ELF-1 (cell line): ENCODE data around the gene MFSD6.
"Not testable (repeated sequence)": the region's sequence is repeated elsewhere in the genome, so short reads cannot be mapped to it uniquely, and the experiment has no call there.

Experiments used
- DNase-seq: peaks from one replicate; pipeline ENCODE4 v3.0.0-alpha.2; 2016; ENCODE audit warnings: low read depth, low spot score

Gene MFSD6

DNA sequence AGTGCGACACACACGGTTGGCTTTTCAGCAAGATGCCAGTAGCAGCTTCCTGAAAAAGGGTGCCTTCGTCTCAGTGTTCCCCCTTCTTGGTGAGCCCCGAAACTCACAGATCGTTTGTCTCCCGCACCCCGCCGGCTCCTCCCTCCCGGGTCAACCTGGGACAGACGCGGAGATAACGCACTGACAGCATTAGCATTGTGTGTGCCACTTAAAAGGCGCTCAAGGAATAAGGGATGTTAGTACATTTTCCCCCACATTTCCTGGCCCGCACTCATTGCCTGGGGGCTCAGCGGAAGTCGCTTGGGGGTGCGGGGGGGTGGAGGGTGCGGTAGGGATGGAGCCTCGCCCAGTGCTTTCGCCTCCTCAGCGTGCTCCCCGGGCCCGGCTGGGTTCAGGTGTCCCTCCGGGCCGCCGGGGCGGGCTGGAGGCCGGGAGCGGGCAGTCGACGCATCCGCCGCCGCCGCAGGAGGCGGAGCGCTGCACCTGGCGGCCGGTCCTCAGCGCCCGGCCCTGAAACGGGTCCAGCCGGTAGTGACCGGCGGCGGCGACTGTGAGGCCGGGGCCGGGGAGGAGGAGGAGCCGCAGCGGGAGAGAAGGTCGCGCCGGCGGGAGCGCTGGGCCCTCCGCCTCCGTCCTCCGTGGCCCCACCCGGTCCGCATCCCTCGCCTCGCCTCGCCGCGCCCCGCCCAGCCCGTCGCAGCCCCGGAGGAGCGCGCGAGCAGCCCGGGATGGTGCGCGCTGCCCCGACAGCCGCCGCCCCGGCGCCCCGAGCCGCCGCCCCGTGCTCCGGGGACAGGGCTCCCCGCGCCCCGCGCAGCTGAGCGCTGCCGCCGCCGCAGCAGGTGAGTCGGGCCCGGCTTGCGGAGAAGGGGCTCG is at the start of gene MFSD6:
Gene MFSD6, plus strand, starts transcription at position 694 of the 876 bp plus-strand sequence. CDS start 27,675 bp downstream, outside the sequence.
- peak; percentile 34 for DNase-seq

DNA sequence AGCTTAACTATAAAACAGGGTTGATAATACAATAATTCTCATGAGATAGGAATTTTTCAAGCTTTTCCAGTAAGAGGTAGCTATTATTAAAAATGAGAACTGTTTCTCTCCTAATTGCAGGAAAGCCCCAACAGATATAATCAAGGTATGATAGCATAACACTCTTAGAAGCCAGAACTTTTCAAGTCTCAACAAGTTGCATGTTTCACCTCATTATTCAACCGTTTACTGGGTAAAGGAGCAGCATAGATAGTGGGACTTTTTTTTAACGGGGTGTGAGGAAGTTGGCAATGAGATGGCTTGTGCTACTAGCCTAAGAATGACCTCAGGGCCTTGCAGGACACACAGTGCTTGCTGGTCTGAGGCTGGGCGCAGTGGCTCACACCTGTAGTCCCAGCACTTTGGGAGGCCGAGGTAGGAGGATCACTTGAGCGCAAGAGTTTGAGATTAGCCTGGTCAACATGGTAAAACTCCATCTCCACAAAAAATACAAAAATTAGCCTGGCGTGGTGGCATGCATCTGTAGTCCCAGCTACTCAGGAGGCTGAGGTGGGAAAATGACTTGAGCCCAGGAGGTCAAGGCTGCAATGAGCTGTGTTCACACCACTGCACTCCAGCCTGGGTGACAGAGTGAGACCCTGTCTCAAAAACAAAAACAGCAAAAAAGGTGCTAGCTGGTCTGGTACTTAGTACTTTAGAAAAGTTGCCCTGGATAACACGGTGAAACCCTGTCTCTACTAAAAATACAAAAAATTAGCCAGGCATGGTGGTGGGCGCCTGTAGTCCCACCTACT is 49.3 kb upstream of the MFSD6 start:
- DNase-seq = not testable (repeated sequence)

DNA sequence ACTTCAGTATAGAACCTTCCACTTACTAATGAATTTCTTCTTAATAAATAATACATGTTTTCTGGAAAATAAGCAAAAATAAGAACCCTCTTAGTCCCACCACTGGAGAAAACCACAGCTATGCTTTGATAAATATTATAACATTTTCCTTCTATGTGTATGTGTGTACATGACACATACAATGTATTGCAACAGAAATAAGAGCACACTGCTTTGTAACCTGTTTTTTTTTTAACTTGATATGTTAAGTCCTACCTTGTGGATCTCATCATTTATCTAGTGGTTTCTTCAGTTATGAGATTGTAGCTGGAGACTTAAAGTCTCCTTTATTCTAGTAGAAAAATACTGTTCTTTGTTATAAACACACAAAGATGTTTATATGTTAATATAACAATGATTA is 47.6 kb upstream of the MFSD6 start:
- DNase-seq = no peak

DNA sequence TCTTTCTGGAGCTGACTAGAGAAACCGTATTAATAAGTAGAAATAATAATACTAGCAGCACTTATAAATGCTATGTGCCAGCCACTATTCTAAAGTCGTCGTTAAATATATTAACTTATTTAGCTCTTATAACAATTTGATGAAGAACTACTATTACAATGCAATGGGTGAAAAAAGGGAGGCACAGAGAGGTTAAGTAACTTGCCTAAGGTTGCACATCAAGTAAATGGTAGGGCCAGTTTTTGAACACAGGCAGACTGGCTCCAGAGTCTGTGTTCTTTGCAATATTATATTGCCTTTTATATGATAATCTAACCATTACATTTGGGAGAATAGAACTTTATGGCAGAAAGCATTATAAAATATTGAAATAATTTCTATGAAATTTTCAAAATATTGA is 47.2 kb upstream of the MFSD6 start:
- DNase-seq = no peak

DNA sequence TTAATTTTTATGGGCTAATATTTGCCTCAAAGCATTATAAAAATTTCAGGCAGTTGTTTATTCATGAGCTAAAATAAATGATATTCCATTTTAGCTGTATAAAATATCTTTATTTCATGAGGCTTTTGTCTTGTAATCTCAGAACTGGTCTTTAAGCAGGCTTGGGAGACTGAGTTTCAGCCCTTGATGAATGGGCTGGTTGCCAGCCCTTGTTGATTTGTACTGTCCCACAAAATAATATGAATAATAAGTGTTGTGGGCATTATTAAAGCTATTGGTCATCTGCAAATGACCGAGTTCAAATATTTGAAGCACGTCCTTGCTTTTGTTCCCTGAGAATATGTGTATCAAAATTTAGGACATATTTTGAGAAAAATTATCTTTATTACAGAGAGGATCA is 46.6 kb upstream of the MFSD6 start:
- DNase-seq = no peak

DNA sequence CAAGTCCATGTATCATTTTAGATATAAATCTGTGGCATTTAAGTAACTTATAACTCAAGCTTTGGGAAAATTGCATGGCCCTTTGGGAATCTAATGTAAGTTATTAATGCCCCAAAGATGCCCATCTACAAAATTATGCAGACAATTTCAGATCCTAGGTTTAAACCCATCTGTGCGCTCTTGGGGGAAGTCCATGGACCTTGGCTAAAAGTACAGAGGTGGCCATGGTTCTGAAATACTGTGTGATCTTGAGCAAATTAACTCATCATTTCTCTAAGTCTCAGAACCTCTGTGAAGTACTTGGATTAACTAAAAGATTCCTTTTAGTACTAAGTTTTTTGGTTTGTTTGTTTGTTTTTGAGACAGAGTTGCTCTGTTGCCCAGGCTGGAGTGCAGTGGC is 45.3 kb upstream of the MFSD6 start:
- DNase-seq = no peak

DNA sequence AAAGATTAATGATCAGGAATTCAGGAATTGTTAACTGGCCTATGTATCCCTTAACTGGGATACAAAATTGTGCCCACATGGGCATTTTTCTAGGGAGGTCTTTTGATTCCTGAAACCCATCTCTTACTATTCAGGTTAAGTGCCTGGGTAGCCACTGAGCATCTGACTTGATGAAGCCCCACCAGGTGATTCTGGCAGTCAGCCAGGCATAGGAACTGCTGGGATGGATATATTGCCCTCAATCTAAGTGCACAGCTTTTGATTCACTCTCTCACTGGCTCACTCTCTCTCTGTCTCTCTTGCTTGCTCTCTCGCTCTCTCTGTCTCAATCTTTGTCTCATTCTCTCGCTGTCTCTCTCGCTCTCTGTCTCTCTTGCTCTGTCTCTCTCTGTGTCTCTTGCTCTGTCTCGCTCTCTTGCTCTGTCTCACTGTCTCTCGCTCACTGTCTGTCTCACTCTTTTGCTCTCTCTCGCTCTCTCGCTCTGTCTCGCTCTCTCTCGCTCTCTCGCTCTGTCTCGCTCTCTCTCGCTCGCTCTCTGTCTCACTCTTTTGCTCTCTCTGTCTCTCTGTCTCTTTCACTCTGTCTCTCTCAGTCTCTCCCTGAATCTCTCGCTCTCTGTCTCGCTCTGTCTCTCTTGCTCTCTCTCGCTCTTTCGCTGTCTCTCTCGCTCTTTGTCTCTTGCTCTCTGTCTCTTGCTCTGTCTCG is 42.5 kb upstream of the MFSD6 start:
- no peak for DNase-seq

DNA sequence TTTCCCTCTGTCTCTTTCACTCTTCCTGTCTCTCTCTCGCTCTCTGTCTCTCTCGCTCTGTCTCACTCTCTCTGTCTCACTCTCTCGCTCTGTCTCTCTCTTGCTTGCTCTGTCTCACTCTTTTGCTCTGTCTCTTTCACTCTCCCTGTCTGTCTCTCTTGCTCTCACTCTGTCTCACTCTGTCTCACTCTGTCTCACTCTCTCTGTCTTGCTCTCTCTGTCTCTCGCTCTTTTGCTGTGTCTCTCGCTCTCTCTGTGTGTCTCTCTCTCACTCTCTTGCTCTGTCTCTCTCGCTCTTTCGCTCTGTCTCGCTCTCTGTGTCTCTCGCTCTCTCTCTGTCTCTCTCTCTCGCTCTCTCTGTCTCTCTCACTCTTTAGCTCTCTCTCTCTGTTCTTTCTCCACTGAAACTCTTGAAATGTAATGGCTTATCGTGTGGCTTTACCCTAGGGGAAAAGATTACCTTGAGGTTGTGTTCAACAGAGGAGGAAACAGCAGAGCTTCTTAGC is 41.9 kb upstream of the MFSD6 start:
- DNase-seq = no peak

DNA sequence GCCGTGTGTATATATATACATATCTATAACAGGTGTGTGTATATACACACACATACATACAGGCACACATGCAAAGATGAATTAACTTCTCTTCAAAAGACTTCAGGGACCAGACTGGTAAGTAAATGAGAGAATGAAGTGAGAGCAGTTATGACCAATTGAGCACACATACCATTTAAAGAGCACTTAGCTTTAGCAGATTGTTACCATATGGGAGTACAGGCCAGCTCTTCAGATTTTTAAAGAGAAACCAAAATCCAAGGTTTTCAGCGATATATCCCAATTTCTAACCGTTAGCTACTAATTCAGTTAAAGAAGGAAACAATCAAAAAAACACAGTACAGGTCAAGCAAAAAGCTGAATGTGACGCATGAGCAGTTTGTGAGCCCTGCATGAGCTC is 41.1 kb upstream of the MFSD6 start:
- no peak for DNase-seq

DNA sequence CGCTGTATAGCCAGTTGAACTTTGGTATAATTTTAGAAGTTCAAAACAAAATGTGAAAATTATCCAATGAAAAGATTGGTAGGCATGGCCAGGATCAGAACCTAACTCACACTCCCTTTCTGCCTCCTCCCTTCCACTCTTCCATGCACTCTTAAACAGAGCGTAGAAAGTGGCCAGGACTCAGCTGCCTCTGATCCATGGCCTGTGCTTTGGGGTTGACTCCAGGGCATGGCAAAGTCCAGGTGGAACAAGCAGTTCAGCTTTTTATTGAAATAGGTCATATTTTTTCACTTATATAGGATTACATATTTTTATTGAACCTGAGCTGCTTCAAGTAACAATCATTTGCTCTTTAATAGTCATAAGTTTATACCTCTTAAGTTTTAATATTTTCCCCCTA is 38.5 kb upstream of the MFSD6 start:
- DNase-seq = no peak

DNA sequence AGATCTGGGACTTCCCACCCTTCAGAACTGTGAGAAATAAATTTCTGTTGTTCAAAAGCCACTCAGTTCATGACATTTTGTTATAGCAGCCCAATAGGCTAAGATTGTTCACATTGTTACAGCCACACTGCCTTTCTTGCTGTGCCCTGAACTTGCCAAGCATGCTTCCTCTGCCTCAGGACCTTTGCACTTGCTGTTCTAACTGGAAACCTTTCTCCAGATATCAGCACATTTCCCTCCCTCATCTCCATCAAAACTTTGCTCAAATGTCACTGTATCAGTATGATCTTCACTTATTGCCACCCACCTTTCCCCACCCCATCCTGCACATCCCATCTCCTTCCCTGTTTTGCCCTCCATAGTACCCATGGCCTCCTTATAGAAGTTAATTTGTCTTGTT is 32.1 kb upstream of the MFSD6 start:
- no peak for DNase-seq

DNA sequence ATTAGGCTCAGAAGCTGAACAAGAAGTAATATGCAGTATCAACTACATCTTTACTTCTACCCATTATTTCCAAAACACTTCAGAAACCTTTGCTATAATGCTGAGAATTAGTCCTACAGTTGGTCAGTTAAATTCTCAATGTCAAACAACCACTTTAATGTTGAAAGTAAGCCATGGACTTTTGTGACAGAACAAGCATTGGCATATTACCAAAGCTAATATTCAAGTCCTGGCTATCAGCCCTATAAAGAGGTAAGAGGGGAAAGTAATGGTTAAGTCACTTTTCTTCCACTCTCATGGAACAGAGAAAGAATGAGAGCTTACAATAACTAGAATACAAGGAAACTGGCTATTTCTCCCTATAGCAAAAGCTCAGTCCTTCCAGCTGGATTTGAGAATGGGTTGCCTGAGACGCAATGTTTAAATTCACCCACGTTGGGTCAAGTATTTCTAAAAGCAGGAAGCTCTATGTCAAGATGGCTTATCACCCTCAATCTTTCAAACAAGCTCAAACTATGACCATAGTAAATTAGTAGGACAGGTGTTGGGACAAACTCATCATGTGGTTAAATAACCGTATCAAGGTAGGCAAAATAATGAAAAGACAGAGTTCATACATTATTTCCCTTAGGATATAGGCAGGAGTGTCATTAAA is 31.4 kb upstream of the MFSD6 start:
- DNase-seq = no peak

DNA sequence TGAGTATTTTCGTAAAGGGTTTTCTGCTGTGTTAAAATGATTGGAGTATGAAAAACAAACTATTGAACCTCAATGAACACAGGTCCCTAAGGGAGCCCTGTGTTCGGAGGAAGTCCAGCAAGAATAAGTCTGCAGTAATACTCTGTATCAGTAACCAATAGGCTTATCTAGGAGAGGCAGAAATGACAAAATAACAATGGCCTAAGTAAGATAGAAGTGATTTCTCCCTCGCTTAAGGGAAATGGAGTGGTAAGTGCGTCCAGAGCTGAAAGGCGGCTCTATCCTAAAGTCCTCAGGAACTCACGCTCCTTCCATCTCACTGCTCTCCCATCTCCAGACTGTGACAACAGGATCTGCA is 29.3 kb upstream of the MFSD6 start:
- DNase-seq = no peak

DNA sequence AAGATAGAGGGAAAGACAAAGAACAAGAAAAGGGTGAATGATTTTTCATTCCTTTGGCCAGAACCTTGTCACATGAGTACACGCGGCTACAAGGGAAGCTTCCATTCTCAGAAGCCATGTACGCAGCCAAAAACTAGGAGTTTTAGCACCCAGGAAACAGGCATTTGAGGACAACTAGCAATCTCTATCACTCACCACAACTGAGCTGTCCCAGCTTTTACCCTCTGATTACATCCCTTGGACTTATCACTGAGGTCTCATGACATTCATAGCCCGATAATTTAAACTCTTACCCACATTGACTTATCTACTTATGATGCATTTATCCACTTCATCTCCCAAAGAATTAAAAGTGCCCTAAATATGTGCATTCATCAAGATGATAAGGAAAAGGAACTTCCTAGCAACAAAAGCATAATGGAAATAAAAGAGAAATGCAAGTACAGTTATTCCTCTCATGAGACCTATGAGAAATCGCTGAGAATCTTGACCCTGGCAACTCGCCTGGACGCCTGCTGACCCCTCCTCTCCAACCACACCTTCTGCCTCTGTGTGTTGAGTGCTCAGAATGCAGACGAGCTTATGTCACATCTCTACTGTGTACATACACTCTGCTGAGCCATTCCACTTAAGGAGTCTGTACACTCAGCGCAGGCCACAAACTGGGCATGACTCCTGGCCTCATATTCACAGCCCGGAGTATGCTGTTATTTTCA is 28.7 kb upstream of the MFSD6 start:
- no peak for DNase-seq

DNA sequence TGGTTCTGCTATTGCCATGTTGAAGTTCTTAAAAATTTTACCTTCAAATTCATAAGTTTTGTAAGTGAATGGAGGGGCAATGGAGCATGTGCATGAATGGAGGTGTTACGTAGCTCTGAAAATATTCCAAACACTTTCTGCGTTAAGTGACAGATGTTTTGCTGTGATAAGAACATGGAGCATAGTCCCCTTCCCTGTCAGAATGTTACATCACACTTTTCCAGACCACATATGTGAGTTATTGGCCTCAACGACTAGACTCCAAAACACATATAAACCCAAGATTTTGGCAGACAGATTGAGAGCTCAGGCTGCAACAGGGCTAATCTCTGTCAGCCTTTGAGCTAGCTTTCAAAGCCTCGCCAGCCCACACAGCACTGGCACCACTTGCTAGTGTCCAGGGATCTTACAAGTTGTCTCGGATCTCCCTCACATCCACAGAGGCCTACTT is 27.2 kb upstream of the MFSD6 start:
- DNase-seq = no peak

DNA sequence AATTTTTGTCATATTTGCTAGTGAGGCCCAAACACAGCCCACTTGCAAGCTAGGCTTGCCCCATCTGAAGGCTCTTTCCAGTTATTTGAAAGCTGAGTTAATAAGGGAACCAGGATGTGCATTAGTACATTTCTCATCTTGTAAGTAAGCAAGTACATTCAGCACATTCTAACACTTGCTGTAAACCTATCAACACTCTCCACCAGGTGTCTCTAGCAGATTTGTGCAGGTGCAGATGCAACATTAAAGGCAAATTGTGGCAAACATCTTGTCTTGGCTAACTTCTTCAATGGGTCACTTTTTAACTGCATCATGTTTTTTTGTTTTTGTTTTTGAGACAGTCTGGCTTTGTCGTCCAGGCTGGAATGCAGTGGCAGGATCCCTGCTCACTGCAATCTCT is 25.3 kb upstream of the MFSD6 start:
- peak; percentile 5 for DNase-seq

DNA sequence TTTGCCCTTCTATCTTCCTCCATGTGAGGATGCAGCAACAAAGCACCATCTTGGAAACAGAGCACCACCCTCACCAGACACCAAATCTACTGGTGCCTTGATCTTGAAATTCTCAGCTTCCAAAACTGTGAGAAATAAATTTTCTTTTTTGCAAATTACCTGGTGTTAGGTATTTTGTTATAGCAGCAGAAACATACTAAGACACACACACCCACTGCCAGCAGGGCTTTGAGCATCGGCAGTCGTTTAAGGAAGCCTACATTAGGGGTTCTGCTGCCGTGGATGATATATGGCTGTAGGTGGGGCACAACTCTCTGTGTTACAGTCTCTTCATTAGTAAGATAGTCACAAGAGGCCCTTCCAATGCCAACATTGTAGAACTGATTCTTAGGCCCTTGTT is 20.7 kb upstream of the MFSD6 start:
- no peak for DNase-seq

DNA sequence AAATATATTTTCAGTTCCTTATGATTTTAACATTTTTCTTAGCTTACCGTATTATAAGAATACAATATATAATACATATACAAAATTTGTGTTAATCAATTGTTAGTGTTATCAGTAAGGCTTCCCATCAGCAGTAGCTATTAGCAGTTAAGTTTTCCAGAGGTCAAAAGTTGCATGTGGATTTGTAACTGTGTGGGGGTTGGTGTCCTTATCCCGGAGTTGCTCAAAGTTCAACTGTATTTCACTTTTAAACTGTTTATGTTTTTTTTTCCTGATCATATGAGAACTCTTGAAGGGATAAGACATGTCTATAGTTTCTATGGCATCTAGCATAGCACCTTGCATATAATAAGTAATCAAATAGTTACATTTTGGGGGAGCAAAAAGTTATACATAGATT is 11.9 kb upstream of the MFSD6 start:
- DNase-seq = no peak

DNA sequence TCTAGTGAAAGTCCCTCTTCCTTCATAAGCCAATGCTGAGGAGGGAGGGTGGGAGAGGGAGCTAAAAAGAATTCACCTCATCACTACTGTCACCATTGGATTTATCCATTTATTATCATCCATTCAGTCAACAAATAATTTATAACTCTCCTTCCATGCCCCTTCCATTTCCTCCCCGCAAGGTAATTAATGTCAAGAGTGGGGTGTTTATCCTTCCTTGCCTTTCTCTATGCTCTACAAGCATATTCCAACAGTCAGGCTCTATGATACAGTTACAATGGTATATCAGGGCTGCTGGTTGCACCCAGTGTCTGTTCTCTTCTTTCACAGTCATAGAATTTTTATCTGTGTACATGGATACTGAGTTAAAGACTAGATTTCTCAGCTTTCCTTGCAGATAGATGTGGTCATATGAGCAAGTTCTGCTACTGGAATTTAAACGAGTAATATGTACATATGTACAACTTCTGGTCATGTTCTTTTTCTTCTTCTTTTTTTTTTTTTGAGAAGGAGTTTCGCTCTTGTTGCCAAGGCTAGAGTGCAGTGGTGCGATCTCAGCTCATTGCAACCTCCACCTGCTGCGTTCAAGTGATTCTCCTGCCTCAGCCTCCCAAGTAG is 5.1 kb upstream of the MFSD6 start:
- no peak for DNase-seq

DNA sequence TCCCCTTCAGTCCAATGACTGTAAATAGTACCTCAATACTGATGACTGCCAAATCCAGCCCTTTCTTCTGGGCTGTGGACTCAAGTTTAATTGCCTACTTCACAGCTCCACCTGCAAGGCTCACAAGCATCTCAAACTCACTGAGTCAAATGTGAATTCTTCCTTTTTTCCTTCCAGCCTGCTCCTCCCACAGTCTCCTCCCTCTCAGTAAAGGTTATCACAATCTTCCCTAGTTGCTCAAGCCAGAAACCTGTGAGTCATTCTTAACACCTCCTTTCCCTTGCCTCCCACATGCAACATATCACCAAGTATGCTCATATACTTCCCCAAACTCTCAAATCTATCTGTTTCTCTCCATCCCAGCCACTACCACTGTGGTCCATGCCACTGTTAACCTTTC is 3.7 kb upstream of the MFSD6 start:
- no peak for DNase-seq
